PC-9 (cell line): ENCODE results near the gene CES3.

Experiments
- EZH2 ChIP-seq: fragments of 200-600 bp; sonication (generic); IDR thresholded peaks from 2 replicates; pipeline ENCODE4 v1.8.0; 2017; ENCODE audit warnings: antibody characterized with exemption, low read depth
- TF ChIP-seq, protein P1 (sequence below): fragments of 200-600 bp; sonication (generic); conservative IDR thresholded peaks from 2 replicates; pipeline ENCODE4 v1.6.1; 2017; ENCODE audit warnings: mixed run types, antibody characterized with exemption, mild to moderate bottlenecking, moderate library complexity

DNA sequence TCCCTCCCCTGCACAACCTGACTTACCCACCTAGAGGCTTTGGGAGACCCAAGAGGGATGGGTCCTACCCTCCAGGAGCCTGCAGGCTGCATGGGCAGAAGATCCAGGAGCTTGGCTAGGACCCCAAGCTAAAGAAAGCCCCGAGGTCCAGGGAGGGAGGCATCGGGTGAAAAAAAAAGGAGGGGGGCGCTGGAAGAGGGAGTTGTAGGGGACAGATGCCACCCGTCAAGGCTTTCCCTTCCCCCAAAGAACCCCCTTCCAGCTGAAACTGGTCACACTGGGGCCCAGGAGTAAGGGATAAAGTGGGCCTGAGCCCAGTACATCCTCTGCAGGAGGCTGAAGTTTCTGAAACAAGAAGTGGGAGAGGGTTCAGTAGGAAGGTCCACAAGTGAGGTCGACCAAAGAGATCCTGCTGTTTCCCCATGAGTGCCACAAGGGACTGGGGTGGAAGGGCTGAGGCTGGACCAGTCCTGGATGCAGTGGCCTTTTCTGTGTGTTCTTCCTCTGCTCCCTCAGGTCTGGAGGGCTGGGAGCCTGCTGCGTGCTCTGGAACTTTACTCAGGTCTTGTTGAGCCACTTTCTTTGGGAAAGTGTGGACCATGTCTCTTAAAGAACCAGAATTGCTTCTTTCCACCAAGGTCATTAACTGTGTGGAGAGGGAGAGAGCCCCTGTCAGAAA, 53.7 kb downstream of the CES3 start:
- TF ChIP-seq, protein P1, sequence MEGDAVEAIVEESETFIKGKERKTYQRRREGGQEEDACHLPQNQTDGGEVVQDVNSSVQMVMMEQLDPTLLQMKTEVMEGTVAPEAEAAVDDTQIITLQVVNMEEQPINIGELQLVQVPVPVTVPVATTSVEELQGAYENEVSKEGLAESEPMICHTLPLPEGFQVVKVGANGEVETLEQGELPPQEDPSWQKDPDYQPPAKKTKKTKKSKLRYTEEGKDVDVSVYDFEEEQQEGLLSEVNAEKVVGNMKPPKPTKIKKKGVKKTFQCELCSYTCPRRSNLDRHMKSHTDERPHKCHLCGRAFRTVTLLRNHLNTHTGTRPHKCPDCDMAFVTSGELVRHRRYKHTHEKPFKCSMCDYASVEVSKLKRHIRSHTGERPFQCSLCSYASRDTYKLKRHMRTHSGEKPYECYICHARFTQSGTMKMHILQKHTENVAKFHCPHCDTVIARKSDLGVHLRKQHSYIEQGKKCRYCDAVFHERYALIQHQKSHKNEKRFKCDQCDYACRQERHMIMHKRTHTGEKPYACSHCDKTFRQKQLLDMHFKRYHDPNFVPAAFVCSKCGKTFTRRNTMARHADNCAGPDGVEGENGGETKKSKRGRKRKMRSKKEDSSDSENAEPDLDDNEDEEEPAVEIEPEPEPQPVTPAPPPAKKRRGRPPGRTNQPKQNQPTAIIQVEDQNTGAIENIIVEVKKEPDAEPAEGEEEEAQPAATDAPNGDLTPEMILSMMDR = 0 out of 2 replicates have a peak, but pooled peaks have one; percentile 41
- no peak for TF ChIP-seq EZH2
